H54 (cell line): ENCODE data around the gene GPR34.

Source experiments
- DNase-seq: peaks from one replicate; pipeline ENCODE4 v3.0.0; 2011; ENCODE audit warnings: low spot score, mixed read lengths; ENCODE audit not compliant: insufficient read length
- FAIRE-seq: peaks from 3 replicates; lab custom pipeline; 2011; peaks lifted over from hg19 to GRCh38; lab: Jason Lieb, UNC
- POLR2A ChIP-seq: IDR thresholded peaks from 2 replicates; pipeline ENCODE4 v1.6.1; 2011; ENCODE audit warnings: low read depth, mild to moderate bottlenecking, low read length

Gene GPR34

GRCh38 chrX:41677183-41678060, 11.4 kb upstream of the GPR34 start:
- DNase-seq (no peak), FAIRE-seq (no peak)
- TF ChIP-seq POLR2A: no peak

DNA sequence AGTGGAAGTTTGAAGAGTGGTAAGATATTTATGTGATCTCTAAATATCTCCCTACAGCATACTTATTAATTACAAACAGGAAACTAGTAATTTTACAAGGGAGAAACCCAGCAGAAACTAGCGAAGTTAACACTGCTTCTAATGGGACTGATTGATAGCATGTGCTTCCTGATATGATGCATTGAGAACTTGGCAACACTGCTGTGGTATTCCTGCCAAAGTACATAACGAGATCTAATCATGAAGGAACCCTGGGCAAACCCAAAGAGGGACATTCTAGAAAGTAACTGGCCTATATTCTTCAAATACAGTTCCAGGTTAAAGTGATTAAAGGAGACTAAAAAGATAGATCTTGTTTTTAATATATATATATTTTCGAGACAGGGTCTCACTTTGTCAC, 4.6 kb upstream of the GPR34 start:
- FAIRE-seq (no peak), DNase-seq (no peak)
- TF ChIP-seq POLR2A: no peak

- no peak for DNase-seq
- no peak for TF ChIP-seq POLR2A
- no peak for FAIRE-seq
Observed at GRCh38 chrX:41684940-41685339, 3.8 kb upstream of the GPR34 start.

- FAIRE-seq (no peak), DNase-seq (no peak)
- TF ChIP-seq POLR2A: no peak
Observed at GRCh38 chrX:41686788-41687187, 2.0 kb upstream of the GPR34 start.

- no peak for DNase-seq
- FAIRE-seq: no peak
- TF ChIP-seq POLR2A: no peak
Observed at GRCh38 chrX:41688156-41688555, 617 bp upstream of the GPR34 start.

GRCh38 chrX:41689711-41690110, 938 bp downstream of the GPR34 start:
- TF ChIP-seq POLR2A: no peak
- FAIRE-seq (no peak), DNase-seq (no peak)

- DNase-seq (no peak), FAIRE-seq (no peak)
- TF ChIP-seq POLR2A: no peak
Observed at GRCh38 chrX:41692162-41692749, 3.5 kb downstream of the GPR34 start.

GRCh38 chrX:41693024-41693423, 4.3 kb downstream of the GPR34 start:
- no peak for FAIRE-seq
- no peak for DNase-seq
- TF ChIP-seq POLR2A: no peak

GRCh38 chrX:41695426-41695825, 6.7 kb downstream of the GPR34 start:
- no peak for TF ChIP-seq POLR2A
- DNase-seq: no peak
- no peak for FAIRE-seq

GRCh38 chrX:41703574-41704029, 14.8 kb downstream of the GPR34 start:
- no peak for DNase-seq
- FAIRE-seq: no peak
- no peak for TF ChIP-seq POLR2A

DNA sequence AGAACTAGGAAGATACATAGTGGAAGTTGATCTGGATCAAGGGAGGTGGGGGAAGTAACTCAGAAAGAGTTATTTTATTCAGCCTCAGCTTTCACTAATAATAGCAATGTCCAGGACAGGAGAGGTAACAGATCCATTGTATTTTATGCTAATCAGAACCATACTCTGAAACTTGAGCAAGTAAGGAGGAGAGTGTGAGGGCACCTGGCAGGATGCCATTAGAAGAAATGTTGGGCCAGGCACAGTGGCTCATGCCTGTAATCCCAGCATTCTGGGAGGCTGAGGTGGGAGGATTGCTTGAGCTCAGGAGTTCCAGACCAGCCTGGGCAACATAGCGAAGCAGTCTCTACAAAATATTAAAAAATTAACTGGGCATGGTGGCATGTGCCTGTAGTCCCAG, 16.3 kb downstream of the GPR34 start:
- no peak for TF ChIP-seq POLR2A
- no peak for FAIRE-seq
- DNase-seq: no peak

DNA sequence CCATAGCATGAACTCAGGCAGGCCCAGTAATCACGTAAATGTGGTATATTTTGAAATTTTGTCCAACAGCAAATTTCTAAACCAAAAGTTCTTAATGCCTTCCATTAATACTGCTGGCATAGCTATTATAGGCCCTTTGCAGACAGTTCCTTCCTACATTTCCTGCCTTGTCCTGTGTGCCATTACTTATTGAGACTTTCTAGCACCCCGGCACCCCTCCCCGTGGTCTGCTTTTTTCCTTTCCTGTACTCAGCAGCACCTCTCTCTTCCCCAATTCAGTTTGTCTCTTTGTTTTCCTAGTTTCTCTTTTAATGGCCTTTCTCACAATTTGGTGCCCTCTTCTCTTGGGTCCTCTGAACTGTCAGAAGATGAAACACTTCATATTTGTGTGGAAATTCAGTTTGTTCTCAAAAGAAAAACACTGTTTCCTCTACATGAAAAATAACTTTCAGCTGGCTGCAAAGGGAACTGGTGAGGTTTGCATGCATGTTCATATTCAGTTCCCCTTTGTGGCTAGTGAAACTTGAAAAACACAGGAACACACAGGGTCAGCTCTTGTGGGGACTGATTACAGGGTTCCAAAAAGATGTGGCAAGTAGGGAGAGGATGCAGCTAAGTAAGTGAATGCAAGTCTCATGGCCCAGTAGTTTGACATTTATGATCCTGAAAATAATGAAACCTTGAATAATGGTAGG, 17.1 kb downstream of the GPR34 start:
- no peak for TF ChIP-seq POLR2A
- DNase-seq: no peak
- FAIRE-seq: no peak

DNA sequence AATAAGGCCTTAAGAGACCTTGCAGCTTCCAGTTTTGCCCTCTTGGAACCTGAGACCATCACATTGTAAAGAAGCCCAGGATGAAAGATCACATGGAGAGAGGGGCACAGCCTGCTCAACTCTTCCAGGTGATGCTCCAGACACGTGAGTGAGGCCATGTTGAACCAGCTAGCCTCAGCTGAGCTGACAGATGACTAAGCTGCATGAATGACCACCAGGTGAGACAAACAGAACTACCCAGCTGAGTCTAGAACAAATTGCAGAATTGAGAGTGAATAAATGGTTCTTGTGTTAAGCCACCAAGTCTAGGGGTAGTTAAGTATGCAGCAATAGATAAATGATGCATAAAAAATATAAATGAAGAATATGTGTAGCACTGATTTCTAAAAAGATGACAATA, 18.4 kb downstream of the GPR34 start:
- no peak for FAIRE-seq

GRCh38 chrX:41708486-41708885, 19.7 kb downstream of the GPR34 start:
- no peak for FAIRE-seq
- no peak for TF ChIP-seq POLR2A
- no peak for DNase-seq

More for the DNA sequence above, 18.4 kb downstream of the GPR34 start:
- no peak for DNase-seq
- no peak for TF ChIP-seq POLR2A
